HG02943 (cell line): Measurements from ENCODE around the gene ZNF275.
"Not testable (repeated sequence)": the region's sequence is repeated elsewhere in the genome, so short reads cannot be mapped to it uniquely, and the experiment has no call there.

Source experiments
- ATAC-seq: cut with Tn5 transposase; IDR thresholded peaks from one replicate; pipeline ENCODE4 v1.9.1; 2021; ENCODE audit warnings: mild to moderate bottlenecking, low read depth, moderate library complexity; ENCODE audit not compliant: unreplicated experiment

ZNF275 gene

GRCh38 chrX:153318811-153319210, 15.1 kb upstream of the ZNF275 start:
- ATAC-seq = no peak

- ATAC-seq = no peak
These were observed 14.5 kb upstream of the ZNF275 start for GRCh38 chrX:153319295-153320046.

- not testable (repeated sequence) for ATAC-seq
These were observed 13.9 kb upstream of the ZNF275 start for GRCh38 chrX:153320047-153320443.

- no peak for ATAC-seq
These were observed 13.3 kb upstream of the ZNF275 start for GRCh38 chrX:153320555-153321184.

GRCh38 chrX:153321381-153322124, 12.4 kb upstream of the ZNF275 start, which contains the start of gene PNMA6F:
Gene PNMA6F (minus strand): TSS chrX:153321767. CDS start chrX:153320674, 1,093 bp downstream.
- ATAC-seq = no peak

GRCh38 chrX:153327561-153327960, 6.4 kb upstream of the ZNF275 start:
- ATAC-seq = no peak

GRCh38 chrX:153333266-153333665, 687 bp upstream of the ZNF275 start:
- no peak for ATAC-seq

GRCh38 chrX:153334654-153335295, 822 bp downstream of the ZNF275 start:
- no peak for ATAC-seq

- ATAC-seq = no peak
These were observed 2.4 kb downstream of the ZNF275 start for GRCh38 chrX:153336121-153336894.

- ATAC-seq = no peak
These were observed 3.0 kb downstream of the ZNF275 start for GRCh38 chrX:153336988-153337387.

- ATAC-seq = no peak
These were observed 4.9 kb downstream of the ZNF275 start for GRCh38 chrX:153338836-153339235.

- no peak for ATAC-seq
These were observed 5.7 kb downstream of the ZNF275 start for GRCh38 chrX:153339662-153340061.

GRCh38 chrX:153340111-153340510, 6.2 kb downstream of the ZNF275 start:
- ATAC-seq = no peak

GRCh38 chrX:153342762-153343558, 9.0 kb downstream of the ZNF275 start:
- ATAC-seq = no peak

GRCh38 chrX:153343674-153344073, 9.7 kb downstream of the ZNF275 start:
- no peak for ATAC-seq

- ATAC-seq = no peak
These were observed 13.6 kb downstream of the ZNF275 start for GRCh38 chrX:153347530-153347929.

- ATAC-seq = no peak
These were observed 14.5 kb downstream of the ZNF275 start for GRCh38 chrX:153348421-153348820.

- ATAC-seq = no peak
These were observed 16.0 kb downstream of the ZNF275 start for GRCh38 chrX:153349952-153350351.

GRCh38 chrX:153351981-153352380, 18.0 kb downstream of the ZNF275 start:
- ATAC-seq = no peak
